ENCODE measurements around the gene FBXL7.

Gene FBXL7

GRCh38 chr5:15762668-15763067, 262.7 kb downstream of the FBXL7 start:
- no peak for DNase-seq (ENCODE audit: low read depth in 2 of 2)

- no peak for DNase-seq (ENCODE audit: low read depth in 2 of 2)
Measured at GRCh38 chr5:15763754-15764153, 263.8 kb downstream of the FBXL7 start.

DNA sequence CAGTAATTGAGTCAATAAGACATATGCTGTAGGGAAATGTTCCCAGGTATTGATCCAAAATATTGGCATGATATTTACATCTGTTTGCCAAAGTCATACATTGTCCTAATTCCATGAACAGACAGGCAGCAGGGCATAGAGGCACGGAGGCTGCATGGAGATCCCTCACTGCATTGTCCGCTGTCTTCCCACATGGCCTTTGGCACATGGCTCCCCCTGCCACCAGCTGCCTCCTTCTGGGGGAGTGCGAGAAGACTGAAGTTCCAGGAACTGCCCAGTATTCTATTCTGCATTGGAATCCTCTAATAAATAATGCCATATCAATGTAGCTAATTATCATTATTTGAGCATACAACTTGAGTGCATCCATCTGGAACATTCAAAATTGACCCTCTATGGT, 269.0 kb downstream of the FBXL7 start:
- no peak for DNase-seq (ENCODE audit: low read depth in 2 of 2)

DNA sequence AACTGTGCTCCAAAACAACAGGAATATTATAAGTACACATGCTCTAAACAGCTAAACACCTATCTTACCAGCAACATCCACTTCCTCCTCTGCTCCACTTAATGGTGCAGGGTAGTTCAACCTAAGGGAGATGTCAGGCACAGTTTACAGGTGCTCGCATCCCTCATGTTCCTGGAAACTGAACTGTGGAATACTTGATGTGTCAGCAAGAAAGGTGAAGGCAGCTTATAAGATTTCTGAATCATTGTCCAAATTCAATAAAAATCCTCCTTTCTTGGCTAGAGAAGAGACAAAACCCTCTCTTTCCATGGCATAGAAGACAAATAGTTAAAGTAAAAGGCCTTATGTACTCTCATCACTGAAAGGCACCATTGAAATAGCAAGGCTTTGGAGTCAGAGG, 272.2 kb downstream of the FBXL7 start:
- no peak for DNase-seq (ENCODE audit: low read depth in 2 of 2)

GRCh38 chr5:15774632-15775031, 274.7 kb downstream of the FBXL7 start:
- DNase-seq (ENCODE audit: low read depth in 2 of 2) = no peak

- no peak for DNase-seq (ENCODE audit: low read depth in 2 of 2)
Measured at GRCh38 chr5:15776346-15776745, 276.4 kb downstream of the FBXL7 start.

GRCh38 chr5:15783734-15784133, 283.8 kb downstream of the FBXL7 start:
- no peak for DNase-seq (ENCODE audit: low read depth in 2 of 2)

DNA sequence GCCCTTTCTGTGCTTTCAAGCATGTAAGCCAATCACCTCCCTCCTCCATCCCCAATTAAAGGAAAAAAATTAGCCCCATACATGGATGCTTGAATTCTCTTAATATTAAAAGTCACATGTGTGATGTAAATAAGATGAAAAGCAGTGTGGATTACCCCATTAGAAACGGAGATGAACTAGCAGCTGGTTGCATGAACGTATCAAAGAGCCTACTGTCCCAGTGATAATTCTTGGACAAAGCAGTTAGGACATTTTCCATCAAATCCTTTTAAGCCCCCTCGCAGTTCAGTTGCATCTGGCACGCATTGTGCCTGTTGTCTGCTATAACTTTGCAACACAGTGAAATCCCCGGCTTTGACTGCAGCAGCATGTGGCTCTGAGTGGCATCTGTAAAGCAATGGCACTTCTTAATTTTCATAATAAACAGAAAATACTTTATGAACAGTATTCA, 285.6 kb downstream of the FBXL7 start:
- no peak for DNase-seq (ENCODE audit: low read depth in 2 of 2)

- no peak for DNase-seq (ENCODE audit: low read depth in 2 of 2)
Measured at GRCh38 chr5:15786326-15786725, 286.3 kb downstream of the FBXL7 start.

DNA sequence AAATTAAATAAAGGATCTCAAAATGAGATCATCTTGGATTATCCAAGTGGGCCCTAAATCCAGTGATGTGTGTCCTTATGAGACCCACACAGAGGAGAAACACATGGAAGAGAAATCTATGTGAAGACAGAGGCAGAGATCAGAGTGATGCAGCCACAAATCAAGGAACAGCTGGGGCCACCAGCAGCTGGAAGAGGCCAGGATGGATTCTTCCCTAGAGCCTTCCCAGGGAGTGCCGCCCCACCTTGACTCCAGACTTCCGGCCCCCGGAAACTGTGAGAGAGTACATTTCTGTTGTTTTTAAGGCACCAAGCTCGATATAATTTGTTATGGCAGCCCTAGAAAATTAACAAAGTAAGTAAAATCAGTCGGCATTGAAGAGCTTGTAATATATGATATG, 286.9 kb downstream of the FBXL7 start:
- DNase-seq (ENCODE audit: low read depth in 2 of 2) = no peak

DNA sequence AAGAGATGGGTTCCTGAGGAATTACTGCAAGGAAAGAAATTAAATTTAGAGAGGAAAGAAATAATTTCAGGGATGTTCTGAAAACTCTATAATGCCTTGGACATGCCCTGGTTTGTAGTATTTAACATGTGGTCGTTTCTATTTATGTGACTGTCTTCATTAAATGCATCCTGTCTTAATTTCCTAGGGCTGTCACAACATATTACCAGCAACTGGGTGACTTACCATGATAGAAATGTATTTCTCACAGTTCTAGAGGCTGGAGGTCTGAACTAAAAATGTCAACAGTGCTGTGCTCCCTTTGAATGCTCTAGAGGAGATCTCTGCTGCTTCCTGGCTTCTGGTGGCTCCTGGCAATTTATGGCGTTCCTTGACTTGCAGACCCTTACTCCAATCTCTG, 287.7 kb downstream of the FBXL7 start:
- DNase-seq (ENCODE audit: low read depth in 2 of 2) = no peak

DNA sequence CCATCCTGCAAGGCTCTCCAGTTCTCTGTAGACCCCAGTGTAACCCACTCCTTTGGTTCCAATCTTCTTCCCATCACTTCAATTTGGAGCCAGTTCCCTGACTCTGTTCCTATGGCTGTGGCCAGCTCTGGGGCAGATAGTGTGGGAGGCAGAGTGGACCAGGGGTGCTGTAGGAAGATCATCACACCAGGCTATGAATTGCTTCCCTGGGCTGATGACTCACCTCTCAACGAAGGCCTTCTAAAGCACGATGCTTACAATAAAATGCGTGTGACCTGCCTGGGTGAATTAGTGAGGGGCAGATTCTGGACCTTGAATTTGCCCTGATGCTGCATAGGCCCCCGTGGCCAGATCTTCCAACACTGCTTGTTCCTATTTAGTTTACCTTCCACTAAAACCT, 289.7 kb downstream of the FBXL7 start:
- no peak for DNase-seq (ENCODE audit: low read depth in 2 of 2)

DNA sequence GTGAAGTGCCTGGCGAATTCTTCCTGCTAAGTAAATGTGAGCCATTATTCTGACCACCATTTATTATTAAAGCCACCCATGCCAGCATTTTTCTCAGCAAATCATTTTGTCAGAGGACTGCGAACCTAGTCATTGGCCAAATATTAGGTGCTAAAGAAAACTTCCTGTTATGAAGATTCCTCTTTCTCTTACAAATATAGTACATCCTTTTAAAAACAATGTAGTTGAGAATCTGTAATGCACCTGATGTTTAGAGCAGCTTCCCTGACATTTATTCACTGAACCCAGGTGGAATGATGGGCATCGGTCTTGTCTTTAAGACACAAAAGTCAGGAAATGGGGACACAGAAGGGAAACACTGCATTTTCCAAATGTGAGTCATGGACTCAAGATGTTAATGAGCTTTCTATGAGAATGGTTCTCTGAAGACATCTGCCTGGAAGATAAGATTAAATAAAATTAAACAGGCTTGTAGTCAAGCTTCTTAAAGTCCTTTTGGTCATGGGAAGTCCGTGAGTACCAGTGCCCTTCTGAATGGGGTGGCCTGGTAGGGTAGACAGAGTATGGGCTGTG, 290.6 kb downstream of the FBXL7 start:
- DNase-seq (ENCODE audit: low read depth in 2 of 2) = no peak

GRCh38 chr5:15791274-15791673, 291.3 kb downstream of the FBXL7 start:
- no peak for DNase-seq (ENCODE audit: low read depth in 2 of 2)

DNA sequence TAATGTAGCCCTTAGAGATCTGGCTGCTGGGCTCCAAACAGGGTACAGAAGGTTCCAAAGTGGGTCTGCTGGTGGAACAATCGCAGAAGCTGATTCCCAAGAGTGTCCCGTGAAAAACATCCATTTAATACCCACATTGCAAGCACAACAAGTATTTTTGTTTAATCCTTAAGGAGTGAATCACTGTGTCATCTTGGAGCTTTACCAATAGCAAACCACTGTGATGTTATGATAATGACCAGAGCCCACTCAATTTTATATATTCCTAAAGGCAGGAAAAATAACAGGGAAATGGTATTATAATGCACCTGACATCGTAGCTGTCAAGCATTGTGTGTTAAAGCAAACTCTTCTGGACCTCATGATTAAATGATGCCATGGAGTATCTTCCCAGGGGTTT, 291.9 kb downstream of the FBXL7 start:
- no peak for DNase-seq (ENCODE audit: low read depth in 2 of 2)

GRCh38 chr5:15794052-15794985, 294.3 kb downstream of the FBXL7 start:
- no peak for DNase-seq (ENCODE audit: low read depth in 2 of 2)

DNA sequence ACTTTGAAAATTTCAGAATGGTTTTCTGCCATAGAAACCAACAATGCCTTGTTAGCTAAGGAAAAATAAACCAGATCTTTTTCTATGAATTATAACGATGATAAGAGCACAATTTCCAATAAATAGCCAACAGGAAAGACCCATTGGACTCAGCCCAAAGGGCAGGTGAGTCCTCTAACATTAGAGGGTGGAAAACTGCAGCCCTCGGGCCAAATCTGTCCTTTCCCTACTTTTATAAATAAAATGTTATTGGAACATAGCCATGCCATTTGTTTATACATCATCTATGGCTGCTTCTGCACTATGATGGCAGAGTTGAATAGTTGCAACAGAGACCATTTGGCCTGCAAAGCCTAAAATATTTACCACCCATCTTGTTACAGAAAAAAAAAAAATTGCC, 296.1 kb downstream of the FBXL7 start:
- no peak for DNase-seq (ENCODE audit: low read depth in 2 of 2)

GRCh38 chr5:15796557-15796956, 296.6 kb downstream of the FBXL7 start:
- DNase-seq (ENCODE audit: low read depth in 2 of 2) = no peak

DNA sequence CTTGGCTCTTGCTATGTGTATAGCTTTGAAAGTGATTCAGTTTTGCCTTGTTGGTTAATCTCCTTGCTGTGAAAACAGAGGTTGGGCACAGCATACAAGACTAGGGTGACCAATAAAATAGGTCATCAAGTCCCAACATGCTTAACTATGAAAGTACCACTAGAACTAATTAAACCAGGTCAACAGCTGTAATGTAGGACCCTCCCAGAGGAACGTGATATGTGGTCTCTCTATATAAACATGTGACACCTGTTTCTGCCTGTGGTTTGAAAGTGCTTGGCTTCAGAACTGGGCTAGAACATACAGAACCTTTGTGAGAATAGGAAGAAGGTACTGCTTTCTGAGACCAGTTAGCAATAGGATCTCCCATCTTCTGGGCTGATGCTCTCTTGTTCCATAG, 297.1 kb downstream of the FBXL7 start:
- DNase-seq (ENCODE audit: low read depth in 2 of 2) = no peak

- no peak for DNase-seq (ENCODE audit: low read depth in 2 of 2)
Measured at GRCh38 chr5:15798006-15798405, 298.0 kb downstream of the FBXL7 start.

GRCh38 chr5:15799014-15799413, 299.0 kb downstream of the FBXL7 start:
- no peak for DNase-seq (ENCODE audit: low read depth in 2 of 2)

DNA sequence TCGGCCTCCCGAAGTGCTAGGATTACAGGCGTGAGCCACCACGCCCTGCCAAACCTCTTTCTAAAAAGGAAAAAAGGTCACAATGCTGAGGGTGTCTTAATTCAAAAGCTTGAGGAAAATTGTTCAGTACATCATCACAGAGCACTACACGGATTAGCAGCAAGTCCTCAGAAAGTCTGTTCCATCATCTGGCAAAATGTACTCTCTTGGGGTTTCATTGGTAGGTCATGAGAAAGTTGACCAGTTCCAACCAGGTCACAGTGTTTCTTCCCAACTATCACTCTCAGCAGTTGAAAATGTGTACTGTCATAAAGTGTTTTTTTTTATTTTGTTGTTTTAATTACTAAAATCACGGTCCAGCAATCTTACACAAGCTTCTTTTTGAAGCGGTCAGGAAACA, 299.6 kb downstream of the FBXL7 start:
- DNase-seq (ENCODE audit: low read depth in 2 of 2) = no peak

- no peak for DNase-seq (ENCODE audit: low read depth in 2 of 2)
Measured at GRCh38 chr5:15803280-15803679, 303.3 kb downstream of the FBXL7 start.

Data from stimulated activated CD8-positive, alpha-beta memory T cell treated with anti-CD3 and anti-CD28 coated beads, Interleukin-2, amount 100 ng/mL, for 48 hours (primary cell).